Endothelial cell of umbilical vein (primary cell): ENCODE results near the gene AAGAB. TPM values are rescaled to one million over a fixed set of nuclear protein-coding genes. Genes with fewer than 3 reads are reported as not detected.
A peak's percentile ranks its signal among the peaks of the same experiment; 100 is the strongest.

Experiments used
- BruUV-seq: library from RNA; stranded (reverse); fragments of 400-500 nt; replicated peaks from 2 replicates; lab custom pipeline; 2021; lab: Mats Ljungman, UMichigan
- CTCF ChIA-PET: fragments of 300-600, 350-600 bp; sonication (Branson Sonifier 250); formaldehyde crosslinking; loops from one replicate; lab custom pipeline; 2021; ENCODE audit warnings: antibody characterized with exemption, inconsistent platforms; lab: Charles Lee
- POLR2A ChIA-PET: fragments of 300-600, 350-600 bp; sonication (Branson Sonifier 250); formaldehyde crosslinking; loops from one replicate; lab custom pipeline; 2021; ENCODE audit warnings: antibody characterized with exemption, inconsistent platforms; lab: Charles Lee
- DNase-seq: peaks from one replicate; pipeline ENCODE4 v3.0.0-alpha.2; 2011; ENCODE audit warnings: low read depth, low spot score
- FAIRE-seq: peaks from 2 replicates; lab custom pipeline; 2011; peaks lifted over from hg19 to GRCh38; lab: Jason Lieb, UNC
- H2AFZ ChIP-seq: 2 replicates; pipeline ENCODE4 v1.6.0; 2012; ENCODE audit warnings: low read depth, low read length, control low read depth, inconsistent platforms
- H3K27ac ChIP-seq: 2 replicates; pipeline ENCODE4 v1.5.1; 2011; ENCODE audit warnings: low read depth, mild to moderate bottlenecking, control low read depth, low read length, moderate library complexity; ENCODE audit not compliant: insufficient read depth
- H3K27me3 ChIP-seq, 2 experiments: 2 replicates each; pipeline versions ENCODE4 v1.6.0 to v1.6.1; 2011; ENCODE audit warnings: low read length in 2 of 2, mixed read lengths in 1 of 2; ENCODE audit not compliant: control insufficient read depth in 2 of 2, insufficient read depth in 2 of 2
- H3K36me3 ChIP-seq, 2 experiments: 2 replicates in 1 of 2; 3 replicates in 1 of 2; pipeline ENCODE4 v1.5.1; 2011; ENCODE audit warnings: low read length in 2 of 2, mild to moderate bottlenecking in 1 of 2, moderate library complexity in 1 of 2; ENCODE audit not compliant: control insufficient read depth in 2 of 2, insufficient read depth in 2 of 2; ENCODE audit errors: extremely low read depth in 1 of 2
- H3K4me1 ChIP-seq: 3 replicates; pipeline ENCODE4 v1.5.1; 2011; ENCODE audit warnings: mild to moderate bottlenecking, low read length; ENCODE audit not compliant: control insufficient read depth, insufficient read depth; ENCODE audit errors: extremely low read depth
- H3K4me2 ChIP-seq: 2 replicates; pipeline ENCODE4 v1.6.1; 2011; ENCODE audit warnings: low read length, control low read depth, mixed read lengths; ENCODE audit not compliant: insufficient read depth
- H3K4me3 ChIP-seq, 3 experiments: fragments of 200-600 bp in 1 of 3; sonication (generic), shearing (Covaris generic) in 1 of 3; replicated peaks in 1 of 3; 2 replicates each; pipeline ENCODE4 v1.5.1; 2011 to 2016; ENCODE audit warnings: control low read depth in 3 of 3, low read length in 3 of 3, mild to moderate bottlenecking in 2 of 3, inconsistent platforms in 1 of 3, low read depth in 1 of 3, moderate library complexity in 1 of 3; ENCODE audit not compliant: insufficient read depth in 1 of 3
- H3K79me2 ChIP-seq: 2 replicates; pipeline ENCODE4 v1.6.0; 2012; ENCODE audit warnings: low read length, inconsistent platforms; ENCODE audit not compliant: control insufficient read depth, insufficient read depth
- H3K9ac ChIP-seq: replicated peaks from 2 replicates; pipeline ENCODE3; 2011; ENCODE audit warnings: low read length, control low read depth; ENCODE audit not compliant: insufficient read depth; ENCODE audit errors: extremely low read depth
- H3K9me1 ChIP-seq: replicated peaks from 3 replicates; pipeline ENCODE4 v1.6.0; 2011; ENCODE audit warnings: mild to moderate bottlenecking, low read length; ENCODE audit not compliant: control insufficient read depth, insufficient read depth; ENCODE audit errors: extremely low read depth
- H3K9me3 ChIP-seq: replicated peaks from 2 replicates; pipeline ENCODE4 v1.5.1; 2012; ENCODE audit warnings: low read length, inconsistent platforms; ENCODE audit not compliant: control insufficient read depth, insufficient read depth
- H4K20me1 ChIP-seq: replicated peaks from 2 replicates; pipeline ENCODE3; 2011; ENCODE audit warnings: mild to moderate bottlenecking, low read length; ENCODE audit not compliant: control insufficient read depth, insufficient read depth; ENCODE audit errors: extremely low read depth
- EZH2 ChIP-seq: IDR thresholded peaks from 2 replicates; pipeline ENCODE4 v1.6.1; 2012; ENCODE audit warnings: borderline replicate concordance, low read depth, mild to moderate bottlenecking, moderate library complexity, low read length, inconsistent platforms; ENCODE audit not compliant: severe bottlenecking
- FOS ChIP-seq: IDR thresholded peaks from 2 replicates; pipeline ENCODE4 v1.6.1; 2011; ENCODE audit warnings: mild to moderate bottlenecking, low read length, moderate library complexity, borderline replicate concordance; ENCODE audit not compliant: insufficient read depth
- POLR2AphosphoS5 ChIP-seq: IDR thresholded peaks from 2 replicates; pipeline ENCODE4 v1.6.1; 2012; ENCODE audit warnings: low read depth, mild to moderate bottlenecking, control low read depth, low read length, moderate library complexity; ENCODE audit not compliant: insufficient read depth
- dilution Hi-C: fragments of 300-500 bp; cut with MboI; formaldehyde crosslinking; loops from one replicate; pipeline ENCODE4 v1.15.0; 2019; ENCODE audit warnings: low sequenced_read_pairs; ENCODE audit not compliant: extremely low pct_ligation_motif_present
- intact Hi-C: fragments of 100-400 bp; cut with micrococcal nuclease; formaldehyde crosslinking; loops from one replicate; pipeline ENCODE4 v1.10.0; 2022
- polyA plus RNA-seq, 4 experiments: library from polyadenylated mRNA; depleted of rRNA in 3 of 4; stranded (reverse) in 3 of 4; unstranded in 1 of 4; fragments of >200 nt; gene quantifications; 2 replicates each; pipeline versions ENCODE4 v1.2.1 to v1.2.3, GENCODE V29; 2011 to 2012; ENCODE audit warnings: missing spikeins in 1 of 4
- total RNA-seq: library from RNA; stranded (reverse); gene quantifications from 2 replicates; pipeline ENCODE4 v1.2.3, GENCODE V29; 2021

AAGAB gene
- total and polyA plus RNA-seq, 2 donors (not counting 3 experiments of a cell fraction or from before 2014, with no cell fraction given): 21.2 to 42.6 TPM

DNA sequence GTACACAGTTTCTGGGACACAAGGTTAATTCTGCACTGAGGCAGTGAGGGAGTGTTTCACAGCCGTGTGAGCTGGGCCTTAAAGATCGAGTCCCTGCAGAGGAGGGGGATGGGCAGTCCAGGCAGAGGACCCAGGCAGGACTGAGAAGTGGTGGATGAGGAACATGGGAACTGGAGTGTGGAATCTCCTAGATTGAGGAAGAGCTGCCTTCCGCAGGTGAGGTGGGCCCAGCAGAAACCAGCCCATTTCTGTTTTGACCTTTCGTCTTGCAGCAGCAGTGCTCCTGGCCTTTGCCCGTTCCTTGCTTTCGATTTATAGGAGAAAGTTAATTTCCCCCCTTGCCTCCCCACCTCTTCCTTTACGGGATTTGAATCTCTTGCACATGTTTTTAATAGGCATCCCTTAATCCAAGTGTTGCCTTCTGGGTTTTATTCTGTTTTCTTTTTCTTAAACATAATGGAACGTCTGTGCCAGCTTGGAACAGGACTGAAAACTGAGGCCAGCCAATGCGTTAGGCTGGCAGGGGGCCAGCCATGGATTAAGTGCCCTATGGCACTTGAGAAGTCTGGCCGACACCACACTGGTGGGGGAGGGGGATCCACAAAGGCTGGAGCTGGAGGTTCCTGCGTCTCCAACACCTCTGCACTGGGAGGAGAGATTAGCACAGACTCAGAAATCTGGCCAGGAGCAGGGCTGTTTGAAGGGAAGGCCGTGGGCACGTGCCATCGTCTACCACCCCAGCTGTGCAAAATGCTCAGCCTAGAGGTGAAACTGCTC, 78.1 kb downstream of the AAGAB start:
- Histone ChIP-seq H3K27ac (peak overlapping the region; percentile 87), H3K4me2 (peak overlapping the region; percentile 7), H2AFZ (no peak overlapping the region), H3K9ac (peak overlapping the region; percentile 50), H3K79me2 (peaks cover 56% of the 10 kb centered on the region), H3K4me3 (no peak overlapping the region), H3K36me3 (peaks cover 1 to 18% of the 10 kb centered on the region in 2 experiments), H3K4me1 (peaks cover 56% of the 10 kb centered on the region), H3K9me3 (no peaks in the 10 kb centered on the region), H3K9me1 (no peaks in the 10 kb centered on the region), H4K20me1 (no peaks in the 10 kb centered on the region), H3K27me3 (no peaks in the 10 kb centered on the region)
- intact Hi-C loops (loop anchor here (5.0 kb wide), 1 partner anchor 219 kb away; no protein-coding TSS in a partner anchor), dilution Hi-C loops (no loop called here)
- CTCF ChIA-PET: no interaction called here
- POLR2A ChIA-PET: no interaction called here
- FAIRE-seq (no peak), DNase-seq (peak; percentile 32)
- no TSS peak for BruUV-seq
- TF ChIP-seq FOS: no peak

DNA sequence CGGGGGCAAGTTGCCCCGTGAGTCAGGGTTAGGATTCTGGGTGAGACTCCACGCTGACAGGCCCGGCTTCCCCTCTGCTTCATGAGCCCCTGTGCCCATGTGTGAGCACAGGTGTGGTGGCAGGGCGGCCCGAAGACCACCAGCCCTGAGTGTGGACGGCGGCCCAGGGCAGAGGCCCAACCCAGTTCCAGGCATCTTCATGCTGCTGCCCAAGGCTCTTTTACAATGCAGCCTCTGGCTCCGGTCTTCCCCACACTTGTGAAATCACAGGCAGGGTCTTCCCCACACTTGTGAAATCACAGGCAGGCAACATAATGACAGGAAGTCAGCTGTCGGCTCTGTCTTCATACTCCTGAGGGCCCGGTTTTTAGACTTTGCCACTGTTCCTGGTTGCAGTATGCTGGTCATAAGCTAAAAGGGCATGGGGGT, 78.8 kb downstream of the AAGAB start:
- H3K27me3 ChIP-seq: no peaks in the 10 kb centered on the region
- H2AFZ ChIP-seq: no peak overlapping the region
- H3K79me2 ChIP-seq: peaks cover 60% of the 10 kb centered on the region
- H3K36me3 ChIP-seq: peaks cover 2 to 18% of the 10 kb centered on the region in 2 experiments
- no peaks in the 10 kb centered on the region for H4K20me1 ChIP-seq
- H3K9me3 ChIP-seq: no peaks in the 10 kb centered on the region
- peak overlapping the region; percentile 7 for H3K4me2 ChIP-seq
- H3K9me1 ChIP-seq: no peaks in the 10 kb centered on the region
- POLR2A ChIA-PET: no interaction called here
- H3K4me1 ChIP-seq: peaks cover 56% of the 10 kb centered on the region
- TF ChIP-seq EZH2 (no peak), FOS (no peak), POLR2AphosphoS5 (peak; percentile 11)
- H3K27ac ChIP-seq: peak overlapping the region; percentile 87
- TSS peak; percentile 29 for BruUV-seq
- no peak overlapping the region for H3K4me3 ChIP-seq
- intact Hi-C loops (loop anchor here (5.0 kb wide), 1 partner anchor 218 kb away; no protein-coding TSS in a partner anchor), dilution Hi-C loops (no loop called here)
- DNase-seq: peak; percentile 54
- CTCF ChIA-PET: no interaction called here
- peak; percentile 83 for FAIRE-seq
- peak overlapping the region; percentile 50 for H3K9ac ChIP-seq
